Body of pancreas (tissue), 4 donors: ENCODE measurements around the gene C11orf52. TPM values are rescaled to one million over a fixed set of nuclear protein-coding genes. Genes with fewer than 3 reads are reported as not detected.
A peak's percentile ranks its signal among the peaks of the same experiment; 100 is the strongest.
"Not testable (repeated sequence)": the region's sequence is repeated elsewhere in the genome, so short reads cannot be mapped to it uniquely, and the experiment has no call there.

Experiments used
- ATAC-seq: fragments of 150-250 bp; one replicate; pipeline ENCODE4 v1.9.1; 2016
- DNase-seq, 4 donors: peaks; one replicate each; pipeline ENCODE4 v3.0.0-alpha.2; 2019
- H3K27ac ChIP-seq, 4 donors: fragments of 200-600 bp; sonication (generic); 1 replicate in 3 of 4; 2 replicates in 1 of 4; pipeline versions ENCODE4 v1.5.1 to v1.6.1; 2016 to 2019; ENCODE audit warnings: mild to moderate bottlenecking in 1 of 4, mixed read lengths in 1 of 4, moderate library complexity in 1 of 4
- H3K27me3 ChIP-seq, 2 donors: fragments of 200-600 bp; sonication (generic); one replicate each; pipeline ENCODE4 v1.6.0; 2016; ENCODE audit warnings: mild to moderate bottlenecking in 1 of 2
- H3K36me3 ChIP-seq, 2 donors: fragments of 200-600 bp; sonication (generic); replicated peaks in 1 of 2; 2 replicates each; pipeline ENCODE4 v1.5.1; 2016; ENCODE audit warnings: low read depth in 2 of 2; ENCODE audit not compliant: insufficient read depth in 1 of 2
- H3K4me1 ChIP-seq: fragments of 200-600 bp; sonication (generic); one replicate; pipeline ENCODE4 v1.6.0; 2016
- H3K4me3 ChIP-seq, 2 donors: fragments of 200-600 bp; sonication (generic); 1 replicate in 1 of 2; 2 replicates in 1 of 2; pipeline ENCODE4 v1.5.1; 2016 to 2019
- H3K9me3 ChIP-seq, 3 donors: fragments of 200-600 bp; sonication (generic); 1 replicate in 2 of 3; 2 replicates in 1 of 3; pipeline ENCODE4 v1.5.1; 2016
- POLR2A ChIP-seq, 3 donors: fragments of 450-650 bp; IDR thresholded peaks; one replicate each; pipeline ENCODE4 v1.6.1; 2016; ENCODE audit warnings: antibody characterized with exemption in 3 of 3, mild to moderate bottlenecking in 2 of 3
- WGBS, 2 donors: methylation state at CpG; one replicate each; pipeline ENCODE4 v1.1.5; 2017; 5-methylcytosine and 5-hydroxymethylcytosine counted together
- intact Hi-C: fragments of 100-400 bp; cut with DNase I; formaldehyde crosslinking; loops from one replicate; pipeline ENCODE4 v1.15.1; 2023
- total RNA-seq, 2 donors: library from RNA; depleted of rRNA; stranded (reverse); fragments of >200 nt; gene quantifications; one replicate each; pipeline ENCODE4 v1.1.0, GENCODE V29; 2016
- TF ChIP-seq, protein P1 (sequence below), 7 experiments: fragments of 450-650 bp in 4 of 7; fragments of 200-600 bp in 3 of 7; sonication (generic) in 3 of 7; IDR thresholded peaks; one replicate each; pipeline ENCODE4 v1.5.1; 2016 to 2019; ENCODE audit warnings: antibody characterized with exemption in 7 of 7

C11orf52 gene
- total RNA-seq, 2 donors from 2014 or later: 4.6 to 14.8 TPM

DNA sequence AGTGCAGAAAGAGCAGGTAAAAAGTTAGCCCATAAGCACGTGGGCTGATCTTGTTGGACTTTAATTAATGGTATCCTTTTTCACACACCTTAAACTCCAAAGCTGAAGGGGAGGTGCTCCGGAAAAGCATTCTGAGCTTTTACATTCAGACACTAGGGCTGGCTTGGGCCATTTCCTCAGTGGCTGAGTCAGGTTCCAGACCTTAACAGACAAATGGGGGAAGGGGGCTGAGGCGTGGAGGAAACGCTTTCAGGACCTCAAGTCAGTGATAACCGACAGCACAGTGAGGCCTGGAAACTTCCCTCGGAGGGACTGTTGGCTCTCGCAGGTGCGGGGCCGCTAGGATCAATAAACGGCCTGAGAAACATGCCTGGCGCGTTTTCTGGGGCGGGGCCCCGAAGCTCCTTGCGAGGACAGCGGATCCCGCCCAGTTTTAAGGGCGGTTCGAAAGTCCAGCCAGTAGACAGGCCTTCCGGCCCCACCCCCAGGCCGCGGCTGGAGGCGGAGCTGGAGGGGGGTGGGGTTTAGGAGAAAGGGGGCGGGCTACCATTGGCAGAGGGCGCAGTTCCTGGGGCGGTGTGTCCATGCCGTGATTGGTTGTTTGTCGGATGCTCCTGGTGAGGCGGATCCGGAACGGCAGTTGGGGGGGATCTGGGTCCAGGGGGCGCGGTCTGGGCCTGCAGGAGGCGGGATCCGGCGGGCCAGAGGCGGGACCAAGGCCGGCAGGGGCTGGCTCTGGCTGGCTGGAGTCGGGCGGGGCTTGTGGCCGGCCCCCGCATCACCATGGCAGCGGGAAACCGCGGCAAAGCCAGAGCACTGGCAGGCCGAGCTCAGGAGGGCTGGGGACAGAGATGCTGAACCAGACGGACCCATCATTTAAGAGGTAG, 8.0 kb downstream of the C11orf52 start:
- intact Hi-C loops: no loop called here
- H3K9me3 ChIP-seq: no peaks in the 10 kb centered on the region
- TF ChIP-seq POLR2A (IDR thresholded peaks at IDR 0.05): peak in 2 of 3 donors; percentile 51 to 53
- TF ChIP-seq, protein P1, sequence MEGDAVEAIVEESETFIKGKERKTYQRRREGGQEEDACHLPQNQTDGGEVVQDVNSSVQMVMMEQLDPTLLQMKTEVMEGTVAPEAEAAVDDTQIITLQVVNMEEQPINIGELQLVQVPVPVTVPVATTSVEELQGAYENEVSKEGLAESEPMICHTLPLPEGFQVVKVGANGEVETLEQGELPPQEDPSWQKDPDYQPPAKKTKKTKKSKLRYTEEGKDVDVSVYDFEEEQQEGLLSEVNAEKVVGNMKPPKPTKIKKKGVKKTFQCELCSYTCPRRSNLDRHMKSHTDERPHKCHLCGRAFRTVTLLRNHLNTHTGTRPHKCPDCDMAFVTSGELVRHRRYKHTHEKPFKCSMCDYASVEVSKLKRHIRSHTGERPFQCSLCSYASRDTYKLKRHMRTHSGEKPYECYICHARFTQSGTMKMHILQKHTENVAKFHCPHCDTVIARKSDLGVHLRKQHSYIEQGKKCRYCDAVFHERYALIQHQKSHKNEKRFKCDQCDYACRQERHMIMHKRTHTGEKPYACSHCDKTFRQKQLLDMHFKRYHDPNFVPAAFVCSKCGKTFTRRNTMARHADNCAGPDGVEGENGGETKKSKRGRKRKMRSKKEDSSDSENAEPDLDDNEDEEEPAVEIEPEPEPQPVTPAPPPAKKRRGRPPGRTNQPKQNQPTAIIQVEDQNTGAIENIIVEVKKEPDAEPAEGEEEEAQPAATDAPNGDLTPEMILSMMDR (IDR thresholded peaks at IDR 0.05): peak in 2 of 7 experiments; percentile 14 to 21
- peaks cover 50% of the 10 kb centered on the region for H3K4me1 ChIP-seq
- peak overlapping the region; percentile 79 to 91 (median 88) for H3K27ac ChIP-seq
- peak; percentile 93 for ATAC-seq
- WGBS, 2 donors: 0 to 1% methylated on average over 34 to 38 of the region's 47 CpGs
- H3K36me3 ChIP-seq: no peaks in the 10 kb centered on the region
- DNase-seq: peak; percentile 97 to 99 (median 98)
- no peak overlapping the region for H3K4me3 ChIP-seq
- no peaks in the 10 kb centered on the region for H3K27me3 ChIP-seq

DNA sequence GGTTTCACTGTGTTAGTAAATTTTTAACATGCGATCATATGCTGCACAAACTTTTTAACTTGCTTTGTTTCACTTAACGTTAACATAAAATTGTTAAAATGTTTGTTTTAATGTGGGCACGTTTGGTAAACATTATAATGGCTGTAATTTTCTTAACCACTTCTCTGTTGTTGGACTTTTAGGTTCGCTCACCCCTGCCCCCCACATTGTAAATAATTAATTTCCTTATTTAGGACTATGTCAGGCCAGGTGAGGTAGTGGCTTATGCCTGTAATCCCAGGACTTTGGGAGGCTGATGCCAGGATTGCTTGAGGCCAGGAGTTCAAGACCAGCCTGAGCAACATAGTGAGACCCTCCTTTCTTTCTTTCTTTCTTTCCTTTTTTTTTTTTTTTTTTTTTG, 11.8 kb downstream of the C11orf52 start:
- no peak for DNase-seq
- no peak for ATAC-seq
- H3K4me3 ChIP-seq: no peak overlapping the region
- no peak overlapping the region for H3K27ac ChIP-seq
- intact Hi-C loops: no loop called here
- no peaks in the 10 kb centered on the region for H3K27me3 ChIP-seq
- H3K4me1 ChIP-seq: peaks cover 17% of the 10 kb centered on the region
- TF ChIP-seq, protein P1 (IDR thresholded peaks at IDR 0.05): no peak
- TF ChIP-seq POLR2A (IDR thresholded peaks at IDR 0.05): no peak
- H3K9me3 ChIP-seq: no peaks in the 10 kb centered on the region
- 25 to 40% methylated on average over 4 of the region's 4 CpGs for WGBS, 2 donors
- H3K36me3 ChIP-seq: no peaks in the 10 kb centered on the region

DNA sequence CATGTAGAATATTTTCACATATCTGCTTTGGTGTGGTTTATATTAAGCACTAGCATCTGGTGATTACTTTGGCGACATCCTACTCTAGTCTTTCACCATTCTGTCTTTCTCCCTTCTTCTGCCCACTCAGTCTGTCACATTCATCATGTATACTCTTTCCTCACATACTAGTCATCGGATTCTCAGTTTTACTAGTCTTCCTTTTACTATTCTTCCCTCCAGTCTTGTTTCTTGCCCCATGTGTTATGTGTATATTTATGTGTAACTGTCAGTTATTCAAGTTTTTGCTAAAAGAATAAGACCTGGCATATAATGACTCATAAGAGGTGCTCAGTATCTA, 13.9 kb downstream of the C11orf52 start:
- DNase-seq: no peak
- Histone ChIP-seq H3K4me3 (no peak overlapping the region), H3K27me3 (no peaks in the 10 kb centered on the region), H3K9me3 (no peaks in the 10 kb centered on the region), H3K4me1 (peaks cover 11% of the 10 kb centered on the region), H3K36me3 (no peaks in the 10 kb centered on the region), H3K27ac (no peak overlapping the region)
- TF ChIP-seq, protein P1 (IDR thresholded peaks at IDR 0.05): no peak
- TF ChIP-seq POLR2A (IDR thresholded peaks at IDR 0.05): no peak
- intact Hi-C loops: no loop called here
- no peak for ATAC-seq
- 60% methylated on average over 2 of the region's 2 CpGs for WGBS, 2 donors

DNA sequence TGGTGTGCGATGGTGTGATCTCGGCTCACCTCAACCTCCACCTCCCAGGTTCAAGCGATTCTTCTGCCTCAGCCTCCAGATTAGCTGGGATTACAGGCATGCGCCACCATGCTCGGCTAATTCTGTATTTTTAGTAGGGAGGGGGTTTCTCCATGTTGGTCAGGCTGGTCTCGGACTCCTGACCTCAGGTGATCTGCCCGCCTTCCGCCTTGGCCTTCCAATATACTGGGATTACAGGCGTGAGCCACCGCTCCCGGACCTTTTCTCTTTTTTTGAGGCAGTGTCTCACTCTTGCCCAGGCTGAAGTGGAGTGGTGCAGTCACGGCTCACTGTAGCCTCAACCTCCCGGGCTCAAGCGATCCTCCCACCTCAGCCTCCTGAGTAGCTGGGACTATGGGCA, 14.5 kb downstream of the C11orf52 start:
- DNase-seq, H3K4me3 ChIP-seq, H3K36me3 ChIP-seq, ATAC-seq, intact Hi-C loops, H3K27me3 ChIP-seq, H3K27ac ChIP-seq, H3K9me3 ChIP-seq: not testable (repeated sequence)
- peaks cover 14% of the 10 kb centered on the region for H3K4me1 ChIP-seq
- 85 to 87% methylated on average over 13 to 14 of the region's 14 CpGs for WGBS, 2 donors

DNA sequence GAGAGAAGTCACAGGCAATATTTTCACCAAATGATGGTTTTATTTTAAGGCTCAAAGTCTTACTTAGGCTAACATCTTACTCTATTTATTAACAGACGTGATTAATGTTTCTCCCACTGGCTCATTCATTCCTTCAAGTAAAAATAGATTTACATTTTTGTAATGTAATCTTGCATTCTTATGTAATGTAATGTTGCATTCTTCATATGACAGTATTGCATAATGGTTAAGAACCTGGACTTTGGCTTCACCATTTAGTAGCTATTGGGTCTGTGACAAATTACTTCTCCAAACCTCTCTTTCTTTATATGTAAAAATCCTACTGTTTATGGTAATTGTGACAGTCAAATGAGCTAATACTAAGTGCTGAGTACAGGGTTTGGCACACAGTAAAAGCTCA, 15.2 kb downstream of the C11orf52 start:
- H3K27ac ChIP-seq: no peak overlapping the region
- TF ChIP-seq, protein P1 (IDR thresholded peaks at IDR 0.05): no peak
- TF ChIP-seq POLR2A (IDR thresholded peaks at IDR 0.05): no peak
- no peak overlapping the region for H3K4me3 ChIP-seq
- H3K27me3 ChIP-seq: no peaks in the 10 kb centered on the region
- ATAC-seq: no peak
- DNase-seq: no peak
- H3K9me3 ChIP-seq: no peaks in the 10 kb centered on the region
- no peaks in the 10 kb centered on the region for H3K36me3 ChIP-seq
- peaks cover 14% of the 10 kb centered on the region for H3K4me1 ChIP-seq
- intact Hi-C loops: no loop called here
- WGBS, 2 donors: 48 to 55% methylated on average over 1 of the region's 1 CpG
